H1 (cell line): ENCODE results near the gene FRZB. TPM values are rescaled to one million over a fixed set of nuclear protein-coding genes. Genes with fewer than 3 reads are reported as not detected.

Source experiments
- CTCF ChIA-PET: fragments of 300-600 bp; sonication (Branson Sonifier 250); formaldehyde crosslinking; loops from one replicate; lab custom pipeline; 2021; ENCODE audit not compliant: partially characterized antibody; lab: Charles Lee
- POLR2A ChIA-PET: fragments of 300-600 bp; sonication (Branson Sonifier 250); formaldehyde crosslinking; loops from one replicate; lab custom pipeline; 2021; ENCODE audit warnings: inconsistent platforms; ENCODE audit not compliant: partially characterized antibody; lab: Charles Lee
- DNase-seq, 2 experiments: peaks; one replicate each; pipeline versions ENCODE4 v3.0.0 to v3.0.0-alpha.2; 2010 to 2022; ENCODE audit warnings: low spot score in 2 of 2, low read depth in 1 of 2, mixed read lengths in 1 of 2
- FAIRE-seq: peaks from 2 replicates; lab custom pipeline; 2011; peaks lifted over from hg19 to GRCh38; lab: Jason Lieb, UNC
- H2AFZ ChIP-seq: 2 replicates; pipeline ENCODE4 v1.8.1; 2012; ENCODE audit warnings: low read length, inconsistent platforms
- H2AK5ac ChIP-seq: 2 replicates; pipeline ENCODE4 v1.6.1; 2013; ENCODE audit warnings: low read depth, low read length
- H2BK120ac ChIP-seq: replicated peaks from 2 replicates; pipeline ENCODE3; 2013; ENCODE audit warnings: low read depth, low read length, inconsistent platforms
- H2BK12ac ChIP-seq: 2 replicates; pipeline ENCODE4 v1.6.1; 2013; ENCODE audit warnings: low read depth, low read length
- H2BK15ac ChIP-seq: 2 replicates; pipeline ENCODE4 v1.6.1; 2013; ENCODE audit warnings: low read length
- H2BK20ac ChIP-seq: 2 replicates; pipeline ENCODE4 v1.6.1; 2013; ENCODE audit warnings: low read length
- H2BK5ac ChIP-seq: 2 replicates; pipeline ENCODE4 v1.6.1; 2013; ENCODE audit warnings: low read depth, low read length
- H3K14ac ChIP-seq: 2 replicates; pipeline ENCODE4 v1.6.1; 2013; ENCODE audit warnings: inconsistent platforms; ENCODE audit not compliant: insufficient read length
- H3K18ac ChIP-seq: 2 replicates; pipeline ENCODE4 v1.6.1; 2013; ENCODE audit warnings: low read length; ENCODE audit errors: extremely low read depth
- H3K23ac ChIP-seq: 2 replicates; pipeline ENCODE4 v1.6.1; 2013; ENCODE audit warnings: inconsistent platforms; ENCODE audit not compliant: insufficient read length
- H3K23me2 ChIP-seq: 2 replicates; pipeline ENCODE4 v1.6.1; 2013; ENCODE audit warnings: low read depth, low read length
- H3K27ac ChIP-seq: 2 replicates; pipeline ENCODE4 v1.6.1; 2011; ENCODE audit warnings: low read depth, low read length, inconsistent platforms
- H3K27me3 ChIP-seq, 4 experiments: replicated peaks in 1 of 4; 1 replicate in 1 of 4; 2 replicates in 3 of 4; pipeline versions ENCODE4 v1.6.1 to v1.8.1; 2011 to 2013; ENCODE audit warnings: low read length in 3 of 4, mild to moderate bottlenecking in 3 of 4, inconsistent platforms in 2 of 4, mixed read lengths in 2 of 4, moderate library complexity in 1 of 4; ENCODE audit not compliant: control insufficient read depth in 3 of 4, insufficient read depth in 3 of 4; ENCODE audit errors: extremely low read depth in 1 of 4
- H3K36me3 ChIP-seq, 4 experiments: 2 replicates each; pipeline versions ENCODE4 v1.6.1 to v1.8.1; 2011 to 2013; ENCODE audit warnings: mild to moderate bottlenecking in 4 of 4, low read length in 3 of 4, moderate library complexity in 2 of 4, control low read depth in 1 of 4, inconsistent platforms in 1 of 4; ENCODE audit not compliant: insufficient read depth in 4 of 4, control insufficient read depth in 2 of 4
- H3K4ac ChIP-seq: replicated peaks from 2 replicates; pipeline ENCODE3; 2013; ENCODE audit warnings: low read length, low read depth, mixed read lengths, inconsistent platforms; ENCODE audit not compliant: insufficient read length
- H3K4me1 ChIP-seq, 4 experiments: replicated peaks in 1 of 4; 1 replicate in 1 of 4; 2 replicates in 3 of 4; pipeline versions ENCODE4 v1.6.1 to v1.8.1; 2011 to 2013; ENCODE audit warnings: low read length in 3 of 4, inconsistent platforms in 2 of 4, mixed read lengths in 1 of 4; ENCODE audit not compliant: insufficient read depth in 4 of 4, control insufficient read depth in 3 of 4
- H3K4me2 ChIP-seq, 2 experiments: 2 replicates each; pipeline versions ENCODE4 v1.6.1 to v1.8.1; 2011 to 2013; ENCODE audit warnings: low read depth in 2 of 2, low read length in 2 of 2, control low read depth in 1 of 2, inconsistent platforms in 1 of 2, mild to moderate bottlenecking in 1 of 2; ENCODE audit not compliant: insufficient read depth in 1 of 2
- H3K4me3 ChIP-seq, 4 experiments: fragments of 200-600, 300-600 bp in 1 of 4; sonication (generic), shearing (Covaris generic), sonication (Bioruptor Twin) in 1 of 4; 2 replicates each; pipeline versions ENCODE4 v1.5.1 to v1.8.1; 2011 to 2016; ENCODE audit warnings: low read length in 4 of 4, low read depth in 3 of 4, control low read depth in 2 of 4, inconsistent platforms in 2 of 4, mild to moderate bottlenecking in 2 of 4, mixed read lengths in 1 of 4, moderate library complexity in 1 of 4; ENCODE audit not compliant: insufficient read depth in 2 of 4; ENCODE audit errors: extremely low read depth in 1 of 4
- H3K56ac ChIP-seq: replicated peaks from 2 replicates; pipeline ENCODE3; 2013; ENCODE audit warnings: low read depth, mild to moderate bottlenecking, mixed read lengths, low read length, inconsistent platforms; ENCODE audit not compliant: insufficient read length
- H3K79me1 ChIP-seq: 2 replicates; pipeline ENCODE4 v1.6.1; 2013; ENCODE audit warnings: low read depth, low read length, control low read depth
- H3K79me2 ChIP-seq, 2 experiments: 2 replicates each; pipeline versions ENCODE4 v1.6.1 to v1.8.1; 2012 to 2013; ENCODE audit warnings: low read length in 2 of 2, mild to moderate bottlenecking in 2 of 2, inconsistent platforms in 1 of 2; ENCODE audit not compliant: insufficient read depth in 2 of 2, control insufficient read depth in 1 of 2
- H3K9ac ChIP-seq, 4 experiments: replicated peaks in 1 of 4; 1 replicate in 1 of 4; 2 replicates in 3 of 4; pipeline versions ENCODE4 v1.6.1 to v1.8.1; 2011 to 2013; ENCODE audit warnings: low read depth in 3 of 4, low read length in 3 of 4, control low read depth in 2 of 4, mild to moderate bottlenecking in 2 of 4, moderate library complexity in 2 of 4, inconsistent platforms in 1 of 4; ENCODE audit errors: extremely low read depth in 1 of 4
- H3K9me3 ChIP-seq, 2 experiments: 2 replicates each; pipeline versions ENCODE4 v1.6.1 to v1.8.1; 2012 to 2013; ENCODE audit warnings: mild to moderate bottlenecking in 2 of 2, moderate library complexity in 2 of 2, control low read depth in 1 of 2, inconsistent platforms in 1 of 2, low read depth in 1 of 2, low read length in 1 of 2, mixed read lengths in 1 of 2; ENCODE audit not compliant: insufficient read depth in 2 of 2
- H4K20me1 ChIP-seq, 2 experiments: replicated peaks in 1 of 2; 2 replicates each; pipeline versions ENCODE3 to v1.8.1; 2011 to 2013; ENCODE audit warnings: inconsistent platforms in 2 of 2, low read length in 2 of 2, mild to moderate bottlenecking in 1 of 2; ENCODE audit not compliant: insufficient read depth in 2 of 2, control insufficient read depth in 1 of 2
- H4K5ac ChIP-seq: 2 replicates; pipeline ENCODE4 v1.6.1; 2013; ENCODE audit warnings: low read length, low read depth, mixed read lengths, inconsistent platforms; ENCODE audit not compliant: insufficient read length
- H4K8ac ChIP-seq: 2 replicates; pipeline ENCODE4 v1.8.0; 2013; ENCODE audit warnings: mild to moderate bottlenecking, moderate library complexity, low read length, inconsistent platforms; ENCODE audit not compliant: insufficient read depth; ENCODE audit errors: extremely low read depth
- H4K91ac ChIP-seq: replicated peaks from 2 replicates; pipeline ENCODE3; 2013; ENCODE audit warnings: low read length, mixed read lengths, inconsistent platforms; ENCODE audit not compliant: insufficient read length
- CHD7 ChIP-seq: fragments of 300-600 bp; sonication (generic); IDR thresholded peaks from 2 replicates; pipeline ENCODE4 v1.7.1; 2012; ENCODE audit warnings: low read length, moderate library complexity, mild to moderate bottlenecking, inconsistent platforms; ENCODE audit not compliant: insufficient replicate concordance
- polyA plus RNA-seq, 7 experiments: library from polyadenylated mRNA; depleted of rRNA in 3 of 7; stranded (reverse) in 5 of 7; unstranded in 2 of 7; fragments of >200 nt in 5 of 7; fragments of 200-250 nt in 2 of 7; gene quantifications; 1 replicate in 5 of 7; 2 replicates in 1 of 7; 4 replicates in 1 of 7; pipeline versions ENCODE4 v1.2.1 to v1.2.3, GENCODE V29; 2011 to 2013; ENCODE audit warnings: missing spikeins in 2 of 7, mixed read lengths in 2 of 7
- total RNA-seq: library from RNA; stranded (reverse); fragmentation: NEBNext Ultra II Directional; extraction: Animal tissue kit (Norgen Biotek cat#: 25700); gene quantifications from 2 replicates; pipeline ENCODE4 v1.2.1, GENCODE V29; 2021

FRZB gene
- total and polyA plus RNA-seq, 2 of the 8 experiments (the other 6 are each of a cell fraction or from before 2014, with no cell fraction given): 4.4 to 4.6 TPM

- no peak overlapping the region for H3K9ac ChIP-seq
- H3K79me1 ChIP-seq: no peaks in the 10 kb centered on the region
- H4K91ac ChIP-seq: no peak overlapping the region
- H4K8ac ChIP-seq: no peak overlapping the region
- no peak overlapping the region for H3K4me3 ChIP-seq
- H3K4ac ChIP-seq: no peak overlapping the region
- H3K79me2 ChIP-seq: no peaks in the 10 kb centered on the region
- H2BK15ac ChIP-seq: no peak overlapping the region
- H2BK12ac ChIP-seq: no peak overlapping the region
- H3K23me2 ChIP-seq: no peaks in the 10 kb centered on the region
- H2BK20ac ChIP-seq: no peak overlapping the region
- no peak overlapping the region for H3K56ac ChIP-seq
- peaks cover 0 to 26% (median 4%) of the 10 kb centered on the region in 4 experiments; a peak in 4 of 7 replicates for H3K4me1 ChIP-seq
- no peak for DNase-seq
- ChIA-PET POLR2A (interaction anchor here (0.6 to 1.0 kb wide), 2 partner anchors 9 to 50 kb away, joined by 3 read pairs; no protein-coding TSS in a partner anchor), CTCF (interaction anchor here (1.1 to 2.4 kb wide), 7 partner anchors 8 to 163 kb away, joined by 3 to 7 read pairs (median 4); no protein-coding TSS in a partner anchor)
- H2BK120ac ChIP-seq: peak overlapping the region; percentile 41
- no peak overlapping the region for H3K14ac ChIP-seq
- no peak overlapping the region for H3K4me2 ChIP-seq
- H2AFZ ChIP-seq: no peak overlapping the region
- H3K36me3 ChIP-seq: no peaks in the 10 kb centered on the region
- H3K27ac ChIP-seq: no peak overlapping the region
- no peaks in the 10 kb centered on the region for H3K27me3 ChIP-seq
- no peaks in the 10 kb centered on the region for H4K20me1 ChIP-seq
- H2AK5ac ChIP-seq: no peak overlapping the region
- no peak overlapping the region for H3K18ac ChIP-seq
- H3K9me3 ChIP-seq: no peaks in the 10 kb centered on the region
- H4K5ac ChIP-seq: no peak overlapping the region
- H2BK5ac ChIP-seq: no peak overlapping the region
- H3K23ac ChIP-seq: no peak overlapping the region
- no peak for FAIRE-seq
- TF ChIP-seq CHD7: no peak
These were observed 49.6 kb downstream of the FRZB start for GRCh38 chr2:182816866-182817265.
